Immature natural killer cell (primary cell): ENCODE measurements around the gene FAM110A. TPM values are rescaled to one million over a fixed set of nuclear protein-coding genes. Genes with fewer than 3 reads are reported as not detected.

Experiments
- DNase-seq, 3 donors: peaks; one replicate each; pipeline ENCODE4 v3.0.0; 2022; ENCODE audit warnings: mixed read lengths in 1 of 3
- H3K27ac Mint-ChIP-seq, 6 donors: one replicate each; pipeline ENCODE4 v1.8.0; 2020; ENCODE audit warnings: mixed read lengths in 6 of 6, mild to moderate bottlenecking in 5 of 6, inconsistent platforms in 4 of 6, moderate library complexity in 3 of 6
- H3K27me3 Mint-ChIP-seq, 3 donors: one replicate each; pipeline ENCODE4 v1.8.0; 2020 to 2021; ENCODE audit warnings: low read depth in 3 of 3, mild to moderate bottlenecking in 3 of 3, mixed read lengths in 3 of 3, moderate library complexity in 3 of 3, inconsistent platforms in 1 of 3
- H3K36me3 Mint-ChIP-seq, 3 donors: one replicate each; pipeline ENCODE4 v1.8.0; 2020; ENCODE audit warnings: mixed read lengths in 3 of 3, inconsistent platforms in 2 of 3, mild to moderate bottlenecking in 2 of 3
- H3K4me1 Mint-ChIP-seq, 2 donors: one replicate each; pipeline ENCODE4 v1.8.0; 2020; ENCODE audit warnings: inconsistent platforms in 2 of 2, mild to moderate bottlenecking in 2 of 2, mixed read lengths in 2 of 2, moderate library complexity in 1 of 2
- H3K4me3 Mint-ChIP-seq, 5 donors: one replicate each; pipeline ENCODE4 v1.8.0; 2020; ENCODE audit warnings: mild to moderate bottlenecking in 5 of 5, mixed read lengths in 5 of 5, inconsistent platforms in 3 of 5, moderate library complexity in 3 of 5
- H3K9me3 Mint-ChIP-seq, 6 donors: one replicate each; pipeline ENCODE4 v1.8.0; 2020; ENCODE audit warnings: mild to moderate bottlenecking in 6 of 6, mixed read lengths in 6 of 6, inconsistent platforms in 4 of 6, moderate library complexity in 3 of 6
- polyA plus RNA-seq, 3 donors: library from polyadenylated mRNA; unstranded; fragments of 300-500 nt; fragmentation: Illumina TruSeq; gene quantifications; one replicate each; pipeline ENCODE4 v1.2.3, GENCODE V29; 2021

Gene FAM110A
- polyA plus RNA-seq, 3 donors from 2014 or later = 5.0 to 20.7 (median 13.8) TPM

GRCh38 chr20:875115-875514 is 41.6 kb downstream of the FAM110A start:
- DNase-seq = no peak
- Mint-ChIP-seq H3K27me3 (peaks cover 0 to 10% (median 6%) of the 10 kb centered on the region in 3 donors), H3K9me3 (no peaks in the 10 kb centered on the region), H3K4me3 (no peak overlapping the region), H3K4me1 (peaks cover 18 to 20% of the 10 kb centered on the region in 2 donors), H3K36me3 (peaks cover 0 to 4% (median 3%) of the 10 kb centered on the region in 3 donors), H3K27ac (peak overlapping the region in 1 of 6 donors; percentile 45)

GRCh38 chr20:877814-878213 is 44.3 kb downstream of the FAM110A start:
- no peak overlapping the region for H3K4me3 Mint-ChIP-seq
- no peaks in the 10 kb centered on the region for H3K9me3 Mint-ChIP-seq
- no peak overlapping the region for H3K27ac Mint-ChIP-seq
- no peak for DNase-seq
- H3K27me3 Mint-ChIP-seq = peaks cover 0 to 6% (median 2%) of the 10 kb centered on the region in 3 donors
- H3K4me1 Mint-ChIP-seq = peaks cover 20 to 26% of the 10 kb centered on the region in 2 donors
- H3K36me3 Mint-ChIP-seq = peaks cover 0 to 4% (median 3%) of the 10 kb centered on the region in 3 donors

- no peaks in the 10 kb centered on the region for H3K9me3 Mint-ChIP-seq
- peaks cover 0 to 3% (median 2%) of the 10 kb centered on the region in 3 donors for H3K27me3 Mint-ChIP-seq
- H3K36me3 Mint-ChIP-seq = peaks cover 0 to 4% (median 3%) of the 10 kb centered on the region in 3 donors
- no peak for DNase-seq
- H3K4me3 Mint-ChIP-seq = no peak overlapping the region
- peaks cover 14 to 17% of the 10 kb centered on the region in 2 donors for H3K4me1 Mint-ChIP-seq
- no peak overlapping the region for H3K27ac Mint-ChIP-seq
Observed at GRCh38 chr20:878511-879307, 45.2 kb downstream of the FAM110A start.

- H3K4me1 Mint-ChIP-seq = peaks cover 14% of the 10 kb centered on the region in 2 donors
- no peak overlapping the region for H3K27ac Mint-ChIP-seq
- no peak overlapping the region for H3K4me3 Mint-ChIP-seq
- DNase-seq = no peak
- H3K27me3 Mint-ChIP-seq = peaks cover 0 to 3% (median 2%) of the 10 kb centered on the region in 3 donors
- peaks cover 0 to 4% (median 3%) of the 10 kb centered on the region in 3 donors for H3K36me3 Mint-ChIP-seq
- no peaks in the 10 kb centered on the region for H3K9me3 Mint-ChIP-seq
Observed at GRCh38 chr20:879626-880025, 46.1 kb downstream of the FAM110A start.

- H3K4me3 Mint-ChIP-seq = peak overlapping the region in 1 of 5 donors; percentile 16
- DNase-seq = peak; percentile 7 to 23 (median 10)
Observed at GRCh38 chr20:881051-881782, 47.7 kb downstream of the FAM110A start.

GRCh38 chr20:881783-882144 is 48.2 kb downstream of the FAM110A start:
- Mint-ChIP-seq H3K4me3 (peak overlapping the region in 1 of 5 donors; percentile 16), H3K36me3 (peaks cover 0 to under 1% (median 0%) of the 10 kb centered on the region in 3 donors), H3K27me3 (peaks cover 0 to 3% (median 3%) of the 10 kb centered on the region in 3 donors), H3K9me3 (no peaks in the 10 kb centered on the region), H3K27ac (peak overlapping the region in 1 of 6 donors; percentile 17), H3K4me1 (peaks cover 14% of the 10 kb centered on the region in 2 donors)
- DNase-seq = no peak

More at GRCh38 chr20:881051-881782, 47.7 kb downstream of the FAM110A start:
- peaks cover 14% of the 10 kb centered on the region in 2 donors for H3K4me1 Mint-ChIP-seq
- H3K27me3 Mint-ChIP-seq = peaks cover 0 to 5% (median 2%) of the 10 kb centered on the region in 3 donors
- no peaks in the 10 kb centered on the region for H3K9me3 Mint-ChIP-seq
- H3K27ac Mint-ChIP-seq = peak overlapping the region in 2 of 6 donors; percentile 17 to 56
- no peaks in the 10 kb centered on the region for H3K36me3 Mint-ChIP-seq

- H3K27me3 Mint-ChIP-seq = peaks cover 0 to 4% (median 3%) of the 10 kb centered on the region in 3 donors
- no peak for DNase-seq
- H3K4me1 Mint-ChIP-seq = peaks cover 14% of the 10 kb centered on the region in 2 donors
- no peak overlapping the region for H3K27ac Mint-ChIP-seq
- H3K36me3 Mint-ChIP-seq = peaks cover 0 to 3% (median 0%) of the 10 kb centered on the region in 3 donors
- no peak overlapping the region for H3K4me3 Mint-ChIP-seq
- no peaks in the 10 kb centered on the region for H3K9me3 Mint-ChIP-seq
Observed at GRCh38 chr20:884983-885952, 51.8 kb downstream of the FAM110A start.

- Mint-ChIP-seq H3K9me3 (no peaks in the 10 kb centered on the region), H3K4me3 (no peak overlapping the region), H3K36me3 (peaks cover 0 to 3% (median 0%) of the 10 kb centered on the region in 3 donors), H3K27me3 (peaks cover 3 to 4% (median 3%) of the 10 kb centered on the region in 3 donors), H3K4me1 (peaks cover under 1 to 2% of the 10 kb centered on the region in 2 donors), H3K27ac (no peak overlapping the region)
- DNase-seq = no peak
Observed at GRCh38 chr20:887137-887536, 53.6 kb downstream of the FAM110A start.

GRCh38 chr20:888057-888456 is 54.5 kb downstream of the FAM110A start:
- H3K27me3 Mint-ChIP-seq = peaks cover 3 to 7% (median 4%) of the 10 kb centered on the region in 3 donors
- no peaks in the 10 kb centered on the region for H3K9me3 Mint-ChIP-seq
- peaks cover 0 to under 1% of the 10 kb centered on the region in 2 donors for H3K4me1 Mint-ChIP-seq
- no peak overlapping the region for H3K4me3 Mint-ChIP-seq
- no peak overlapping the region for H3K27ac Mint-ChIP-seq
- DNase-seq = no peak
- H3K36me3 Mint-ChIP-seq = peaks cover 0 to 3% (median 0%) of the 10 kb centered on the region in 3 donors

- no peak overlapping the region for H3K4me3 Mint-ChIP-seq
- H3K27me3 Mint-ChIP-seq = peaks cover 3 to 7% (median 6%) of the 10 kb centered on the region in 3 donors
- H3K4me1 Mint-ChIP-seq = no peaks in the 10 kb centered on the region
- DNase-seq = no peak
- H3K9me3 Mint-ChIP-seq = no peaks in the 10 kb centered on the region
- no peak overlapping the region for H3K27ac Mint-ChIP-seq
- H3K36me3 Mint-ChIP-seq = peaks cover 0 to 3% (median 0%) of the 10 kb centered on the region in 3 donors
Observed at GRCh38 chr20:889106-889505, 55.6 kb downstream of the FAM110A start.

- Mint-ChIP-seq H3K9me3 (no peaks in the 10 kb centered on the region), H3K4me1 (no peaks in the 10 kb centered on the region), H3K4me3 (no peak overlapping the region), H3K27me3 (peaks cover 3 to 7% (median 6%) of the 10 kb centered on the region in 3 donors), H3K36me3 (peaks cover 0 to 3% (median 0%) of the 10 kb centered on the region in 3 donors), H3K27ac (no peak overlapping the region)
- no peak for DNase-seq
Observed at GRCh38 chr20:889932-890463, 56.5 kb downstream of the FAM110A start.

GRCh38 chr20:890666-891057 is 57.1 kb downstream of the FAM110A start:
- no peak overlapping the region for H3K4me3 Mint-ChIP-seq
- no peak overlapping the region for H3K27ac Mint-ChIP-seq
- H3K9me3 Mint-ChIP-seq = no peaks in the 10 kb centered on the region
- H3K4me1 Mint-ChIP-seq = no peaks in the 10 kb centered on the region
- H3K36me3 Mint-ChIP-seq = peaks cover 0 to 3% (median 0%) of the 10 kb centered on the region in 3 donors
- DNase-seq = no peak
- H3K27me3 Mint-ChIP-seq = peaks cover 3 to 6% (median 6%) of the 10 kb centered on the region in 3 donors
